ENCODE data around the gene MDM1. TPM values are rescaled to one million over a fixed set of nuclear protein-coding genes. Genes with fewer than 3 reads are reported as not detected.

Gene MDM1
- total RNA-seq, 1 donor from 2014 or later = 26.8 TPM

DNA sequence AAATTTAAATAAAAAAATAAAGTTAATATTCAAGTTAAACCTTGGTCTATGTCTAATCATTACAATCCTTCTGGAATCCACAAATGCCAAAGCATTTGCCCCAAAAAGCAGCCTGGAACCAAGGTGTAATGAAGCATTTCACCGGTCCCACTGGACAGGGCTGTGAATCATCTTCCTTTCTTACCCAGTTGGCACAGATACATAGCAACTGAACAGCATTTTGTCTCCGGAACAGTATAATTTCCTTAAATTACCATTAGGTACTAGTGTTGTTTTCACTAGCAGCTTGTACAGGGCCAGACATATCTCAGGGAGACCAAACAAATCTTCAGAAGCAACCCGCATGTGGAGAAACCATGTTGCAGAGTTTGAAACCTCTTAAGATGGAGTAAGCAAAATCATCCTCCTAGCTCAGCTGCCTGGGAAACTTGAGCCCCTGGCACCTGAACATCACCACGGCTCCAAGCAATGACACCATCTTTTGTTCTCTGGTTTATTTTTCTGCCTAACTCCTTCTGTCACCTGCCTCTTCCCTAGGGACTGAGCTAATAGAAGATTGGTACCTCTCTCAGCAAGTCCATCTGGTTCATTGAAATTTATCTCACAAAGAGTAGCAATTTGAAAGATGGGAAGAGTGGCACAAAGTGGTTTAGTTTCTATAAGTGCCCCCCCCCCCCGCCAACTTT, 17.9 kb upstream of the MDM1 start:
- peaks cover 8% of the 10 kb centered on the region for H3K4me1 Mint-ChIP-seq (ENCODE audit: low read depth)
- no peak overlapping the region for H3K4me3 Mint-ChIP-seq
- no peak for DNase-seq (ENCODE audit: low spot score)
- intact Hi-C loops (cut with micrococcal nuclease) = no loop called here
- peaks cover 4% of the 10 kb centered on the region for H3K27me3 Mint-ChIP-seq (ENCODE audit: insufficient read depth)
- H3K27ac Mint-ChIP-seq = no peak overlapping the region
- peaks cover 2% of the 10 kb centered on the region for H3K36me3 Mint-ChIP-seq (ENCODE audit: low read depth)
- H3K9me3 Mint-ChIP-seq = no peaks in the 10 kb centered on the region

DNA sequence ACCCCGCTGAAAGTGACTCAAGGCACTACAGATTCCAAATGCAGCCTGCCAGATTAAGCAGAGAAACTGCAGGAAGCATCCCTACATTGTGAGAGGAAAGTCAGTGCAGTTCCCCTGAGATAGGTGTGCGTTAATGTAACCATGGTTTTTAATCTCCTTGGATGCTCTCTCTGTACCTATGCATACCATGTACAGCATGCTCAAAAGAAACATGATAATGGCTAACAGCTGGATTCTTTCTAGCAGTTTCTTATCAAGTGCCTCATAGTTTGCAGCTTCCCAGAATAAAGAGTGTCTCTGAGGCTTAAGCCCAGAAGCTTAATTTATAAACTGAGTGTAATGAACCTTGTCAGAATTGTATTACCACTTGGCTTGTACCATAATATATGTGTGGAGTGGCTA, 17.1 kb upstream of the MDM1 start:
- intact Hi-C loops (cut with micrococcal nuclease) = no loop called here
- H3K4me1 Mint-ChIP-seq (ENCODE audit: low read depth) = peaks cover 8% of the 10 kb centered on the region
- H3K9me3 Mint-ChIP-seq = no peaks in the 10 kb centered on the region
- H3K27ac Mint-ChIP-seq = no peak overlapping the region
- H3K36me3 Mint-ChIP-seq (ENCODE audit: low read depth) = peaks cover 4% of the 10 kb centered on the region
- H3K4me3 Mint-ChIP-seq = no peak overlapping the region
- peaks cover 7% of the 10 kb centered on the region for H3K27me3 Mint-ChIP-seq (ENCODE audit: insufficient read depth)
- no peak for DNase-seq (ENCODE audit: low spot score)

DNA sequence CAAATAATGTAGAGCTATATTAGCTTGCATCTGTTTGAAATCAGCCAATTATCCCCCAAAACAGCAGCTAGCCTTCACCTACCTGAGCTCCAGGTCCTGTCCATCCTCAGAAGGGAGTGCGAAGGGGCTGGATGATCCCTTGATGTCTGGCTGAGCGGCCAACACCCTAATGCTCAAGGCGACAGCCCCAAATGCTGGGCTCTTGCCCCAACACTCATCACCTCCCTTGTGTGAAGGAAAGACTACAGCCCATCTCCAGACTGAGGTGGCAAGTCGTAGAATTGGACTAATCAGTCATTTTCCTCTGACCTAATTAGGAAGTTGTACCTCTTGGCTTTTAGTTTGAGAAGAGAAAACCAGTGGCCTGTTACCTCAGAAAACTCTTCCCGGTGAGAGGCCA, 16.3 kb upstream of the MDM1 start:
- intact Hi-C loops (cut with micrococcal nuclease) = no loop called here
- no peak overlapping the region for H3K4me3 Mint-ChIP-seq
- H3K9me3 Mint-ChIP-seq = no peaks in the 10 kb centered on the region
- peaks cover 9% of the 10 kb centered on the region for H3K4me1 Mint-ChIP-seq (ENCODE audit: low read depth)
- H3K27ac Mint-ChIP-seq = no peak overlapping the region
- H3K27me3 Mint-ChIP-seq (ENCODE audit: insufficient read depth) = peaks cover 7% of the 10 kb centered on the region
- H3K36me3 Mint-ChIP-seq (ENCODE audit: low read depth) = peaks cover 4% of the 10 kb centered on the region
- DNase-seq (ENCODE audit: low spot score) = no peak

DNA sequence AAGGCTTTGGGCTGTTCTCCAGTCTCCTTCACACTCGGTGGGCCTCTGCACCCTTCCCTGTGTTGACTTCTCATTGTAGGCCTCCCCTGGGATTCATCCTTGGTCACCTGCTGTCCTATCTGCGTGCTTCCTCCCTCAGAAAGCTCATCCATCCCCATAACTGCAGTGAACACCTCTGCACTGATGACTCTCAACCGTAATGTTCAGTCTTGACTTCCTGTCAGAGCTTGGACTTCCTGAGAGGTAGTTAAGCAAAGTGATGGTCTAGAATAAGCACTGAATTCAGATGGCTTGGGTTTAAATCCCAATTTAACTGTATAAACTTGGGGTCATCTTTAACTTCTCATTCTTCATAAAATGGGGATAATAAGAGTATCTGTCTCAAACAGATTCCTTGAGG, 13.6 kb upstream of the MDM1 start:
- H3K9me3 Mint-ChIP-seq = no peaks in the 10 kb centered on the region
- intact Hi-C loops (cut with micrococcal nuclease) = no loop called here
- peaks cover 17% of the 10 kb centered on the region for H3K4me1 Mint-ChIP-seq (ENCODE audit: low read depth)
- DNase-seq (ENCODE audit: low spot score) = no peak
- no peak overlapping the region for H3K4me3 Mint-ChIP-seq
- H3K27me3 Mint-ChIP-seq (ENCODE audit: insufficient read depth) = peaks cover 3% of the 10 kb centered on the region
- peaks cover 5% of the 10 kb centered on the region for H3K36me3 Mint-ChIP-seq (ENCODE audit: low read depth)
- no peak overlapping the region for H3K27ac Mint-ChIP-seq

DNA sequence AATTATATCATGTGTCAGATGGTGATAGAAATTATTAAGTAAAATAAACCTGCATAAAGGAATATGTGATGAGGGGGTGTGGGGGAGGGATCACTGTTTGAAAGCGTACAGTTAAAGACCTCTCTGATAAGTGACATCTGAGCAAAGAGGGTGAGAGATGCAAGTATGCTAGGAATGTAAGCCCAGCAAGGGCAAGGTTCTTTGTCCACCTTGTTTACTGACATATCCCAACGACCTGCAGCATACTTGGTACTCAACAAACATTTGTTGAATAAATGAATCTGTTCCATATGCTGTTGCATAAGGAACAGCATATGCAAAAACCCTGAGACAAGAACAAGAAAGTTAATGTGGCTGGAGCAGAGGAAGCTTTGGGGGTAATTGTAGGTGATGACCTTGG, 12.0 kb upstream of the MDM1 start:
- Mint-ChIP-seq H3K4me1 (ENCODE audit: low read depth) (peaks cover 17% of the 10 kb centered on the region), H3K9me3 (no peaks in the 10 kb centered on the region), H3K27ac (no peak overlapping the region), H3K4me3 (no peak overlapping the region), H3K27me3 (ENCODE audit: insufficient read depth) (peaks cover 3% of the 10 kb centered on the region), H3K36me3 (ENCODE audit: low read depth) (peaks cover 5% of the 10 kb centered on the region)
- intact Hi-C loops (cut with micrococcal nuclease) = no loop called here
- DNase-seq (ENCODE audit: low spot score) = no peak

DNA sequence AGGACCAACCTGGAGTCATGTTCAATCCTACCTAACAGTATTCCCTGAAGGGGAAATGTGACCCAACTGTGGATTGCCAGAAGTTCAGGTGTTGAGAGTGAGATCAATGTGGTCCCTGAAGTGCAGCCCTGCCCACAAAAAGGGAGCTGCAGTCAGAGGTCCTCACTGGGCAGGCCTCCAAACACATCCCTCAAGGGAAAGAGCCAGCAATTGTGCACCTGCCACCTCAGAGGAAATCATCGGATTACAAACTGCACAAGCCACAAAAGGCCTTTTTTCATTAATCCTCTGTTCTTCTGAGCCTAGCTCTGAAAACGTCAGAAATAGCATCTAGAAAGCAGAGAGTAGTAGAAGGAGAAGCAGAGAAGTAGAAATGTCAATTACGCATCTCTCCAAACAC, 10.8 kb upstream of the MDM1 start:
- Mint-ChIP-seq H3K36me3 (ENCODE audit: low read depth) (peaks cover 5% of the 10 kb centered on the region), H3K4me1 (ENCODE audit: low read depth) (peaks cover 17% of the 10 kb centered on the region), H3K27ac (no peak overlapping the region), H3K9me3 (no peaks in the 10 kb centered on the region), H3K27me3 (ENCODE audit: insufficient read depth) (peaks cover 3% of the 10 kb centered on the region), H3K4me3 (no peak overlapping the region)
- no peak for DNase-seq (ENCODE audit: low spot score)
- intact Hi-C loops (cut with micrococcal nuclease) = no loop called here

DNA sequence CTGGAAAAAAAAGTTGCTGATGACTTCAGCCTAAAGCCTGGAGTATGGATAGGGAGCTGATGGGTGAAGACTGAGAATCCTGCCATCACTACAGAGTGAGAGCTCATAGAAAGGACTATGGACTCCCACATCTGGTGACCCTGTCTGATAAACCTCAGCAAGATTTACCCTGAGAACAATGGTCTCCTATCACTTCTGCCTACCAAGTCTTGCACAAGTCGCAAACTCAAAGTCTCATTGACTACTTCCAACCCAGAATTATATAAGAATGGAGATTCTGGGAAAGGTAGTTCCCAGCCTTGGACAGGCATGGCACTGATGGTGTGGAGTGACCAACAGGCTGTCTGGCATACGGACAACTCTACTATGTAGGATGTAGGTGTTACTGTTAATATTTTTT, 9.7 kb upstream of the MDM1 start:
- H3K4me3 Mint-ChIP-seq = no peak overlapping the region
- no peak for DNase-seq (ENCODE audit: low spot score)
- intact Hi-C loops (cut with micrococcal nuclease) = no loop called here
- H3K27ac Mint-ChIP-seq = no peak overlapping the region
- H3K9me3 Mint-ChIP-seq = no peaks in the 10 kb centered on the region
- peaks cover 3% of the 10 kb centered on the region for H3K27me3 Mint-ChIP-seq (ENCODE audit: insufficient read depth)
- peaks cover 17% of the 10 kb centered on the region for H3K4me1 Mint-ChIP-seq (ENCODE audit: low read depth)
- peaks cover 5% of the 10 kb centered on the region for H3K36me3 Mint-ChIP-seq (ENCODE audit: low read depth)

DNA sequence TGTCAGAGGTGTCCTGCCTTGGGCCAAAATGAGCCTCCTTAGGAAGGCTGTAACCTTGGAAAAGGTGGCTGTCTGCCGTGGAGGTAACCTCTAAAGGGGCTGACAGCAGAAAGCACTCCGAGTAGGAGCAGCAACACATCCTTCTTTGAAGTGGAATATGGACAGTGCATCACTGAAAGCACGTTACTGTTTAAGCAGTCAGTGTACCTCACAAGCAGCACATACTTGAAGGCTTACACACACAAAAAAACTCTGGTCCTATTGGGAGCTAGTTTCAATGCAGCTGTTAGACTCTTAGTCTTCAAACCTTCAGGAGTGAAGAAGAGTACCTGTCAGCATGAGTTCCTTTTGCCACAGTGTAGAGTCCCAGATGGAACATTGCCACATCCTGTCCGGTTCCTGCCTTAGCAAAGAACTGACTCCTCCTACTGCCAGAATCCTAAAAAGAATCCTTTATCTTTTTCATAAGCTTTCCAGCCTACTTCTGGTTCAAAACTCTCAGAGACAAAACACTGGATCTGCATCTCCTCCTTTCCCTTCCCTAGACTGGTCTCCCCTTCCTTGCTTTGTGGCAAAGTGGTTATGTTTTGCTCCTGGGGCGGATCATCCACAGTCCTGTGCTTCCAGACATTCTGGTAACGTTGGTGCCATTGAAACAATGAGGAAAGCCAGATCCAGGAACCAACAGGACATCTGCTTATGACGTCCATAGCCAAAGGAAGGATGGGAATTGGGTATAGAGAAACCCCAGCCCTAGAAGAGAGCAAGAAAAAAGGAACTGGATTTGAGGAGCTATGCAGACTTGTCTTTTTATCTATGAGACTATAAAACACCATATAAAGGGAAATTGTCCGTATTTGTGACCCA, 8.5 kb upstream of the MDM1 start:
- Mint-ChIP-seq H3K36me3 (ENCODE audit: low read depth) (peaks cover 3% of the 10 kb centered on the region), H3K27ac (no peak overlapping the region), H3K4me3 (no peak overlapping the region), H3K27me3 (ENCODE audit: insufficient read depth) (peaks cover 3% of the 10 kb centered on the region), H3K4me1 (ENCODE audit: low read depth) (peaks cover 11% of the 10 kb centered on the region), H3K9me3 (no peaks in the 10 kb centered on the region)
- DNase-seq (ENCODE audit: low spot score) = no peak
- intact Hi-C loops (cut with micrococcal nuclease) = no loop called here

DNA sequence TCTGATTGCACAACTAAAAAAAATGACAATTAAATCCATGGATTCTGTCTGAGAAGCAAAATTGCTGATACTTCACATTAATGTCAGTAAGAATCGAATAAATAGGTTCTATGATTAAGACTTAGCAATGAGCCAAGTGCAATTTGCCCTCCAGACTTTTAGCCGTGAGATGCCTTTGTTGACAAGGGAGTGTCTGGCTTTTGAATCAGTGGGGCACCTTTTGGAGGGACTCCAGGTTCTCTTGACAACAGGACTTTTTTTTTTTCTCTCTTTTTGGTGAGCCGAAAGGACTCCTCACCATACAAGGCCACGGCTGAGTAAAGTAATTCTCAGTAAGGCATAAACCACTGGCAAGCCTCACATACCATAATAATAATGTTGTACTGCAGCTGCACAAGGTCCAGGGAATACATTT, 4.7 kb upstream of the MDM1 start:
- H3K9me3 Mint-ChIP-seq = no peaks in the 10 kb centered on the region
- no peak for DNase-seq (ENCODE audit: low spot score)
- H3K27me3 Mint-ChIP-seq (ENCODE audit: insufficient read depth) = peaks cover 2% of the 10 kb centered on the region
- peaks cover 25% of the 10 kb centered on the region for H3K4me1 Mint-ChIP-seq (ENCODE audit: low read depth)
- H3K27ac Mint-ChIP-seq = no peak overlapping the region
- peaks cover under 1% of the 10 kb centered on the region for H3K36me3 Mint-ChIP-seq (ENCODE audit: low read depth)
- intact Hi-C loops (cut with micrococcal nuclease) = no loop called here
- H3K4me3 Mint-ChIP-seq = no peak overlapping the region

DNA sequence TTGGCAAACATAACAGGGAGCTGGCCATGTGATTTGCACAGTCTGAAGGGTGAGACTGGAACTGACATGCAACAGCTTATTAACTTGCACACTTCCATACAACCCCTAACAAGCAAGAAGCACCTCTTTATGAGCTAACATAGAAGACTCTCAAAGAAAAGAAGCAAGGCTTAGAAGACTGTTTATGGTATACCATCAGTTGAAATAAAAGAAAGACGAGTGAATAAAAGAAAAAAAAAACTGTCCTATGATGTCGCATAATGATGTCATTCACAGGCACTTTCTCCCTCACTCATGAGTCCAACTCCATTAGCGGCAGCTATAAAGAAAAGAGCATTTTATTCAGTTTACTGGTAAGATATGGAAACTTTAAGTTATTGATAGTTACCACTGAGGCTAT, 3.3 kb upstream of the MDM1 start:
- H3K4me3 Mint-ChIP-seq = no peak overlapping the region
- peaks cover 1% of the 10 kb centered on the region for H3K36me3 Mint-ChIP-seq (ENCODE audit: low read depth)
- no peak overlapping the region for H3K27ac Mint-ChIP-seq
- peaks cover 2% of the 10 kb centered on the region for H3K27me3 Mint-ChIP-seq (ENCODE audit: insufficient read depth)
- H3K9me3 Mint-ChIP-seq = no peaks in the 10 kb centered on the region
- no peak for DNase-seq (ENCODE audit: low spot score)
- intact Hi-C loops (cut with micrococcal nuclease) = no loop called here
- H3K4me1 Mint-ChIP-seq (ENCODE audit: low read depth) = peaks cover 34% of the 10 kb centered on the region

DNA sequence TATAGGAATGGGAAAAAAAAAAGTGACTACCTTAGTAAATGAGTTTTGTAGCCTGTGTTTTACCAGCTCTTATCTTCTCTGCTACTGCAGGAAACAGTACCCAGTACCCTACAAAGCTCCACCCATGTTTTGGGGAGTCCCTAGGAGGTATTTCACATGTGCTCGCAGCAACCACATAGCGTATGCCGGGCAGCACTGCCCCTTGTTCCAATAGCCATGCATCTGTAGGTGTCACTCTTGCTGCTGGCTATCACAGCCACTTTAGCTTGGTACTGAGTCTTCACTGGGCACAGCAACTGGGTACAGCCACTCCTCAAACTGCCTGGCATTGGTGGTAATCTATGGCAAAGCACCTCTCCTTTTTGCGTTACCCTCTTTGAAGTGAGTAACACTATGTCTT, 2.0 kb upstream of the MDM1 start:
- no peaks in the 10 kb centered on the region for H3K9me3 Mint-ChIP-seq
- DNase-seq (ENCODE audit: low spot score) = peak; percentile 37
- H3K36me3 Mint-ChIP-seq (ENCODE audit: low read depth) = peaks cover 5% of the 10 kb centered on the region
- intact Hi-C loops (cut with micrococcal nuclease) = loop anchor here (1.0 kb wide), 1 partner anchor 40 kb away; no protein-coding TSS in a partner anchor
- peak overlapping the region; percentile 53 for H3K27ac Mint-ChIP-seq
- peak overlapping the region; percentile 52 for H3K4me3 Mint-ChIP-seq
- peaks cover 45% of the 10 kb centered on the region for H3K4me1 Mint-ChIP-seq (ENCODE audit: low read depth)
- peaks cover 2% of the 10 kb centered on the region for H3K27me3 Mint-ChIP-seq (ENCODE audit: insufficient read depth)

DNA sequence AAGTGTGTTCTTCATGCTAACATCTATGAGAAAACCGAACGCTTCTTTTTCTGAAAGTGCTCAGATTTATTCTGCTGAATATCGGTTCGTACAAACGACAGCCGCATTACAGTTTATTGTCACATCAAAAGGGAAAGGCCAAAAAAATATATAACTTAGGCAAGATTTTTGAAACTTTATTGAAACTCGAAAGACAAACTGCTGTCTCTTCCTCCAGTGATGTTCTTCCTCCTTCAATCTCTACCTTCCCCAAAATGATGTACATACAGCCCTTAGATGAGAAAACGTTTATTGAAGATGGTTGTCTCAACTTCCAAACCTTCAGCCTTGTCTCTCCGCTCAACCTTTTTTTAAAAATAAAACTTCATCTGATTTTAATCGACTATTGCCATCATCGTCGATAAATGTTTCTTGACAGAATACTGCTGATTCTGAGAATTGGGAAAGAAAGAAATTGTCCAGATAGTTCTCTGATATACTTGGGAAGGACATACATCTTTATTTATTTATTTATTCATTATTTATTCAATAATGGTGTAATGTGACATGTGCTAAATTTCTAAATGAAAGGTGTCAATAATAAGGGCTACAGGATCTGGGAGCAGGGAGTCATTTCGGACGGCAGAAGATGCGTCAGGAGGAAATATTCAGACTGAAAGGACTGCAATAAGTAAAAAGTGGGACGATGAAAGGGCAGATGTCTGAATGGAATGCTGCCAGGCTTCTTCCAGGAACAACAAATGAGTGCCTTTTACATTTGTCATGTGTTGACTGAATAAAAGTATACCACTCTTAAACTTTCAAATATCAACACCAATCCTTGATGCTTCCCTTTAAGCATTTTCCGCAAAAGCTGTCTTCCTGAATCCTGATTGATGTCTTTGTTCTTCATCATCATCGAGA, 817 bp upstream of the MDM1 start:
- Mint-ChIP-seq H3K4me1 (ENCODE audit: low read depth) (peaks cover 52% of the 10 kb centered on the region), H3K27me3 (ENCODE audit: insufficient read depth) (peaks cover 2% of the 10 kb centered on the region), H3K36me3 (ENCODE audit: low read depth) (peaks cover 10% of the 10 kb centered on the region), H3K27ac (peak overlapping the region; percentile 77), H3K9me3 (no peaks in the 10 kb centered on the region), H3K4me3 (peak overlapping the region; percentile 89)
- intact Hi-C loops (cut with micrococcal nuclease) = loop anchor here (1.0 kb wide), 8 partner anchors 27 to 475 kb away; partner anchors contain the start of genes MDM2, NUP107, RAP1B and SLC35E3
- DNase-seq (ENCODE audit: low spot score) = no peak

Data from activated T-helper 1 cell treated with anti-CD3 and anti-CD28 coated beads, Interleukin-12 subunit alpha, Interleukin-12 subunit beta, Interleukin-2, Interleukin-4 antibody, amounts not matched to agents 30 ng/mL and 10 ng/mL and 1 ng/mL, durations not matched to agents 14 hours and 24 hours and 36 hours (primary cell).